ENCODE measurements around the gene TNKS2. TPM values are rescaled to one million over a fixed set of nuclear protein-coding genes. Genes with fewer than 3 reads are reported as not detected.
A peak's percentile ranks its signal among the peaks of the same experiment; 100 is the strongest.

The TNKS2 gene
- total RNA-seq, 2 experiments from 2014 or later: 47.8 to 50.4 TPM

DNA sequence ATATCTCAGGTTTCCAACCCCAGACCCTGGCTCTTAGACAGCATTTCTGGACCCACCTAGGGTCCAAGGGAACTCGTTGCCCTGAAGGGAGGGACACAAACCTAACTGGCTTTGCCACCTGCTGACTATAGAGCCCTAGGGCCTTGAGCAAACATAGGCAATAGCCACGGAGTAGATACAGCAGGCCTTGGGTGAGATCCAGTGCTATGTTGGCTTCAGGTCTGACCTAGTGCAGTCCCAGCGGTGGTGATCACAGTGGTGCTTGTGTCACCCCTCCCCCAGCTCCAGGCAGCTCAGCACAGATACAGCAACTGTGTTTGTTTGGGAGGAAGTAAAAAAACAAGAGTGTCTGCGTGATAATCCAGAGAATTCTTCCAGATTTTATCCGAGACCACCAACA, 9.7 kb upstream of the TNKS2 start:
- TF ChIP-seq, protein P1, sequence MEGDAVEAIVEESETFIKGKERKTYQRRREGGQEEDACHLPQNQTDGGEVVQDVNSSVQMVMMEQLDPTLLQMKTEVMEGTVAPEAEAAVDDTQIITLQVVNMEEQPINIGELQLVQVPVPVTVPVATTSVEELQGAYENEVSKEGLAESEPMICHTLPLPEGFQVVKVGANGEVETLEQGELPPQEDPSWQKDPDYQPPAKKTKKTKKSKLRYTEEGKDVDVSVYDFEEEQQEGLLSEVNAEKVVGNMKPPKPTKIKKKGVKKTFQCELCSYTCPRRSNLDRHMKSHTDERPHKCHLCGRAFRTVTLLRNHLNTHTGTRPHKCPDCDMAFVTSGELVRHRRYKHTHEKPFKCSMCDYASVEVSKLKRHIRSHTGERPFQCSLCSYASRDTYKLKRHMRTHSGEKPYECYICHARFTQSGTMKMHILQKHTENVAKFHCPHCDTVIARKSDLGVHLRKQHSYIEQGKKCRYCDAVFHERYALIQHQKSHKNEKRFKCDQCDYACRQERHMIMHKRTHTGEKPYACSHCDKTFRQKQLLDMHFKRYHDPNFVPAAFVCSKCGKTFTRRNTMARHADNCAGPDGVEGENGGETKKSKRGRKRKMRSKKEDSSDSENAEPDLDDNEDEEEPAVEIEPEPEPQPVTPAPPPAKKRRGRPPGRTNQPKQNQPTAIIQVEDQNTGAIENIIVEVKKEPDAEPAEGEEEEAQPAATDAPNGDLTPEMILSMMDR (IDR thresholded peaks at IDR 0.05): no peak
- DNase-seq: no peak
- Mint-ChIP-seq H3K36me3 (ENCODE audit: low read depth) (no peaks in the 10 kb centered on the region), H3K4me3 (no peak overlapping the region), H3K27ac (no peak overlapping the region), H3K4me1 (ENCODE audit: low read depth) (no peaks in the 10 kb centered on the region), H3K27me3 (no peaks in the 10 kb centered on the region), H3K9me3 (no peaks in the 10 kb centered on the region)
- Histone ChIP-seq H3K4me1 (ENCODE audit: insufficient read depth, low read length) (no peaks in the 10 kb centered on the region), H3K9me3 (ENCODE audit: control insufficient read depth in 1 of 2, insufficient read depth in 1 of 2, low read length in 2 of 2) (no peaks in the 10 kb centered on the region), H3K36me3 (ENCODE audit: insufficient read depth, low read length) (no peaks in the 10 kb centered on the region), H3K4me3 (ENCODE audit: low read length) (no peak overlapping the region), H3K27me3 (ENCODE audit: control insufficient read depth in 1 of 2, insufficient read depth in 2 of 2, low read length in 2 of 2) (no peaks in the 10 kb centered on the region), H3K27ac (ENCODE audit: low read depth in 1 of 2, low read length in 2 of 2) (no peak overlapping the region)
- ChIA-PET POLR2A (interaction anchor here (1.3 kb wide), 1 partner anchor 10 kb away, joined by 3 read pairs; the partner anchor contains the start of gene TNKS2), CTCF (no interaction called here)
- intact Hi-C loops (cut with DNase I, micrococcal nuclease): no loop called here
- no peak for ATAC-seq (ENCODE audit: poor library complexity)

DNA sequence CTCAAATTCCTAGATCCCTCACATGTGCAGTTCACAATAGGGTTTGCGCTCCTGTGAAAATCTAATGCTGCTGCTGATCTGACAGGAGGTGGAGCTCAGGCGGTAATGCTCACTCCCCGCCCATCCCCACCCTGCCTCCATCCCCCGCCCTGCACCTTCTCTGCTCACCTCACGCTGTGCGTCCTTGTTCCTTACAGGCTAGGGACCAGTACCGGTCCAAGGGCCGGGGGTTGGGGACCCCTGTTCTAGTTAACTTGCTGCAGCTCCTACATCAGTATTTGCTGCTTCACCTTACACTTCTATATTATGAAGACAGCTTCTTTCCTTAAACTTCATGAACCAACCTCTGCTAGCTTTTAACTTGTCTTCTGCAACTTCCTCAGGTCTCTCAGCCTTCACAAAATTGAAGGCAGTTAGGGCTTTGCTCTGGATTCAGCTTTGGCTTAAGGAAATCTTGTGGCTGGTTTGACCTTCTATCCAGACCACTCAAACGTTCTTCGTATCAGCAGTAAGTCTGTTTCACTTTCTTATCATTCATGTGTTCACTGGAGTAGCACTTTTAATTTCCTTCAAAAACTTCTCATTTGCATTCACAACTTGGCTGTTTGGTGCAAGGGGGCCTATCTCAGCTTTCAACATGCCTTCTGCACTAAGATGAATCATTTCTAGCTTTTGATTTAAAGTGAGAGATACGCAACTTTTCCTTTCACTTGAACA, 1.7 kb upstream of the TNKS2 start:
- Histone ChIP-seq H3K9me3 (ENCODE audit: control insufficient read depth in 1 of 2, insufficient read depth in 1 of 2, low read length in 2 of 2) (no peaks in the 10 kb centered on the region), H3K4me1 (ENCODE audit: insufficient read depth, low read length) (peaks cover 17% of the 10 kb centered on the region), H3K27me3 (ENCODE audit: control insufficient read depth in 1 of 2, insufficient read depth in 2 of 2, low read length in 2 of 2) (no peaks in the 10 kb centered on the region), H3K4me3 (ENCODE audit: low read length) (peak overlapping the region; percentile 93), H3K27ac (ENCODE audit: low read depth in 1 of 2, low read length in 2 of 2) (peak overlapping the region; percentile 52 to 61), H3K36me3 (ENCODE audit: insufficient read depth, low read length) (peaks cover under 1% of the 10 kb centered on the region)
- ATAC-seq (ENCODE audit: poor library complexity): peak; percentile 49
- Mint-ChIP-seq H3K4me3 (peak overlapping the region; percentile 92), H3K27me3 (no peaks in the 10 kb centered on the region), H3K4me1 (ENCODE audit: low read depth) (peaks cover 53% of the 10 kb centered on the region), H3K27ac (peak overlapping the region; percentile 97), H3K9me3 (no peaks in the 10 kb centered on the region), H3K36me3 (ENCODE audit: low read depth) (peaks cover 29% of the 10 kb centered on the region)
- TF ChIP-seq, protein P1 (IDR thresholded peaks at IDR 0.05): no peak
- intact Hi-C loops (cut with DNase I, micrococcal nuclease): loop anchor here (5.0 to 10.0 kb wide), 5 partner anchors 126 to 796 kb away; partner anchors contain the start of genes BTAF1 (in 2 of the 2), CPEB3 (in 1 of the 2), HECTD2 (in 1 of the 2) and IDE (in 1 of the 2)
- ChIA-PET CTCF (interaction anchor here (1.9 to 3.6 kb wide), 2 partner anchors 112 to 116 kb away, joined by 6 to 11 read pairs; partner anchors contain the start of gene FGFBP3), POLR2A (interaction anchor here (0.6 to 5.1 kb wide), 5 partner anchors 112 to 1047 kb away, joined by 3 to 77 read pairs (median 3); partner anchors contain the start of genes BTAF1, CPEB3, FGFBP3 and MARCHF5)
- DNase-seq: peak; percentile 30 to 77 (median 52)

GRCh38 chr10:91797048-91797690, 1.1 kb upstream of the TNKS2 start:
- H3K27ac Mint-ChIP-seq: peak overlapping the region; percentile 97
- ATAC-seq (ENCODE audit: poor library complexity): no peak
- H3K27ac ChIP-seq (ENCODE audit: low read depth in 1 of 2, low read length in 2 of 2): peak overlapping the region; percentile 61 to 72
- H3K9me3 ChIP-seq (ENCODE audit: control insufficient read depth in 1 of 2, insufficient read depth in 1 of 2, low read length in 2 of 2): no peaks in the 10 kb centered on the region
- peaks cover 19% of the 10 kb centered on the region for H3K4me1 ChIP-seq (ENCODE audit: insufficient read depth, low read length)
- no peaks in the 10 kb centered on the region for H3K9me3 Mint-ChIP-seq
- H3K4me1 Mint-ChIP-seq (ENCODE audit: low read depth): peaks cover 60% of the 10 kb centered on the region
- intact Hi-C loops (cut with DNase I, micrococcal nuclease): loop anchor here (5.0 to 10.0 kb wide), 5 partner anchors 125 to 795 kb away; partner anchors contain the start of genes BTAF1 (in 2 of the 2), CPEB3 (in 1 of the 2), HECTD2 (in 1 of the 2) and IDE (in 1 of the 2)
- peak overlapping the region; percentile 93 for H3K4me3 ChIP-seq (ENCODE audit: low read length)
- peak in 2 of 14 experiments; percentile 5 to 15 for DNase-seq
- H3K4me3 Mint-ChIP-seq: peak overlapping the region; percentile 92
- H3K27me3 ChIP-seq (ENCODE audit: control insufficient read depth in 1 of 2, insufficient read depth in 2 of 2, low read length in 2 of 2): no peaks in the 10 kb centered on the region
- ChIA-PET CTCF (interaction anchor here (1.0 to 3.6 kb wide), 3 partner anchors 110 to 116 kb away, joined by 3 to 11 read pairs (median 6); partner anchors contain the start of gene FGFBP3), POLR2A (interaction anchor here (1.0 to 5.1 kb wide), 6 partner anchors 111 to 635 kb away, joined by 3 to 77 read pairs (median 10); partner anchors contain the start of genes BTAF1 and FGFBP3)
- peaks cover 35% of the 10 kb centered on the region for H3K36me3 Mint-ChIP-seq (ENCODE audit: low read depth)
- TF ChIP-seq, protein P1 (IDR thresholded peaks at IDR 0.05): no peak
- H3K36me3 ChIP-seq (ENCODE audit: insufficient read depth, low read length): peaks cover 4% of the 10 kb centered on the region
- H3K27me3 Mint-ChIP-seq: no peaks in the 10 kb centered on the region
